ENCODE results near the gene TCF7L1. TPM values are rescaled to one million over a fixed set of nuclear protein-coding genes. Genes with fewer than 3 reads are reported as not detected.

TCF7L1 gene
- total and polyA plus RNA-seq, 9 of the 15 experiments (the other 6 are each of a cell fraction or from before 2014, with no cell fraction given): 0.03 to 0.11 (median 0.07) TPM; not detected in 5

DNA sequence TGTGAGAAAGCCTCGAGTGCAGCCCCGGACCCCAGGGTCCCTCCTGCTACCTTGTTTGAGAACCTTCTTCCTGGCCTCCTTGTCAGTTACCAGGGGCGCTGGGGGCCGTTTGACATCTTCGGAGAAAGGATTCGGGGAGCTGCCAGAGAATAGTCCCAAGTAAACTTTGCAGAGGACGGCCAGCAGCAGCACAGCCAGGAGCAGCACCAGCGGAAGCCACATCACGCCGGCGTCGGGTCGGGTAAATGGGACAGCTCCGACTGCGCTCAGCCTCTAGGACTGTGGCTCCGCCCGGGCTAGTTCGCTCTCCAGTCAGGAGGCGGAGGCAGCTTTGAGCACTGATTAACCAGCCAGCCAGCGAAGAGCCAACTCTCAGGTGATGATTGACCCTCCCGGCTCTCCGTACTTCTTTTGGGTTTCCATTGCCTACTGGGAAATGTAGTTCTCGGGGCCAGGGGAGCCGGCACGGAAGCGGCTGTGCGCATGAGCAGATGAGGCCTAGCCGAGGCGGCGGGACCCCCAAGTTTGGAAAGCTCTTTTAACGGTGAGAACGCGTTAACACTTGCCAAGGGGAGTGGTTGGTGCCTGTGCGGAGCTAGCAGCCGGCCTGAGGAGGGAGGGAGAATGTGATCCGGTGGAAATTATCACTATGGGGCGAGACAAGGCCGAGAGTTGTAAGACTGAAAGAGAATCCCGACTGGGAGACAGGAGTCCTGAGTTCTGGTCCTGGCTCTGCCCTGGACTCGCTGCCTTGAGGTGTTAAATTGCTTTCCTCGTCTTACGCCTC, 221.3 kb downstream of the TCF7L1 start, which contains the start of the genes ELMOD3 and RETSAT (continued):
- TF ChIP-seq ZHX1 (conservative IDR thresholded peaks at IDR 0.05; ENCODE audit: low read length) (no peak), ZNF445 (CRISPR knock-in tag; IDR thresholded peaks at IDR 0.05; ENCODE audit: low read depth) (no peak), ZNF780A (CRISPR knock-in tag; IDR thresholded peaks at IDR 0.05) (no peak), HIVEP1 (CRISPR knock-in tag; IDR thresholded peaks at IDR 0.05) (no peak), HOMEZ (CRISPR knock-in tag; IDR thresholded peaks at IDR 0.05) (no peak), ZNF551 (CRISPR knock-in tag; IDR thresholded peaks at IDR 0.05) (no peak), NR2F6 (CRISPR knock-in tag; IDR thresholded peaks at IDR 0.05) (no peak), U2AF2 (optimal IDR thresholded peaks at IDR 0.05; ENCODE audit: low read depth, low read length) (no peak), ZC3H8 (IDR thresholded peaks at IDR 0.05) (no peak), CEBPB (tag; IDR thresholded peaks at IDR 0.05) (no peak), KDM5B (IDR thresholded peaks at IDR 0.05; ENCODE audit: insufficient replicate concordance, low read depth, low read length) (peak; percentile 98), OTX1 (CRISPR knock-in tag; IDR thresholded peaks at IDR 0.05) (0 out of 2 replicates have a peak, but pooled peaks have one; percentile 69), L3MBTL2 (IDR thresholded peaks at IDR 0.05) (0 out of 2 replicates have a peak, but pooled peaks have one; percentile 42), KDM4B (IDR thresholded peaks at IDR 0.05; ENCODE audit: borderline replicate concordance in 2 of 2, low read depth in 1 of 2) (no peak), YY1 (IDR thresholded peaks at IDR 0.05; ENCODE audit: borderline replicate concordance in 1 of 3, control insufficient read depth in 1 of 3, extremely low read depth in 1 of 3, insufficient read depth in 3 of 3, insufficient read length in 1 of 3, insufficient replicate concordance in 2 of 3, low read depth in 1 of 3, low read length in 2 of 3) (peak in 2 of 3 experiments; percentile 10 to 50), ZNF740 (CRISPR knock-in tag; IDR thresholded peaks at IDR 0.05) (no peak), ZNF740 (tag; IDR thresholded peaks at IDR 0.05) (no peak), ZNF518B (CRISPR knock-in tag; IDR thresholded peaks at IDR 0.05) (no peak)

Measured in K562 (cell line).